Right renal cortex interstitium (tissue), 3 donors: Measurements from ENCODE around the gene DUOX2. TPM values are rescaled to one million over a fixed set of nuclear protein-coding genes. Genes with fewer than 3 reads are reported as not detected.

Experiments
- DNase-seq, 3 donors: peaks; one replicate each; pipeline ENCODE4 v3.0.0-alpha.2; 2013; ENCODE audit warnings: low read depth in 3 of 3, low spot score in 2 of 3
- polyA plus RNA-seq, 3 donors: library from polyadenylated mRNA; unstranded; fragments of 120-200 nt; gene quantifications; one replicate each; pipeline ENCODE4 v1.2.1, GENCODE V29; 2013; ENCODE audit not compliant: insufficient read length in 3 of 3

DUOX2 gene
- polyA plus RNA-seq = under 1 TPM in 2 of 3 donors, not detected in 1; 0.10 to 0.14 TPM

DNA sequence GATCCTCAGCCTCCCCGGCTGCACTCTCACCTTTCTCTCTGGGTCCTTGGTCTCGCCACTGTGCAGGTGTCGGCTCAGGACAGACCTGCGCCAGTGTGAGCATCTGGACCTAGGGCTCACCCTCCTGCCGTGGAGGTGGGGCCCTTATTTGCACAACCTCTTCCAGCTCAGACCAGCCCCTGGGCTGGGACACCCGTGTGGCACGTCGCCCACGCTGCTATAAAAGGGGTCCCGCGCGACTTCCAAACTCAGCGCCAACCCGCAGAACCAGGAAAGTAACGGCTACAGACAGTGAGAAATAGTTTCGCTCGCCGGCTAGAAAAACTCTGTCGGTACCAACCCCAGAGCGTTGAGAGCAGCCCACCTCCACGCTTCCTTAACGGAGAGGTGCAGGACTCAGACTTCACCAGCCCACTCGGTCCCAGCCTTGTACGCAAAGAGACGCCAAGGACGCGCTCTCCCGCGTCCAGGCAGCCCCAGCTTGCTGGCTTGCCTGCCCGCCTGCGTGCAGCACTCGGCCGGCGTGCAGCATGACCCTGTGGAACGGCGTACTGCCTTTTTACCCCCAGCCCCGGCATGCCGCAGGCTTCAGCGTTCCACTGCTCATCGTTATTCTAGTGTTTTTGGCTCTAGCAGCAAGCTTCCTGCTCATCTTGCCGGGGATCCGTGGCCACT, at the start of gene DUOX2, which contains the start of gene DUOXA2:
Gene DUOX2, minus strand, starts transcription at position 97 of the 675 bp plus-strand sequence. CDS start 761 bp downstream, outside the sequence.
Gene DUOXA2, plus strand, starts transcription at position 251 of the 675 bp plus-strand sequence. Its CDS starts 280 bp downstream, at position 531.
- DNase-seq = no peak

DNA sequence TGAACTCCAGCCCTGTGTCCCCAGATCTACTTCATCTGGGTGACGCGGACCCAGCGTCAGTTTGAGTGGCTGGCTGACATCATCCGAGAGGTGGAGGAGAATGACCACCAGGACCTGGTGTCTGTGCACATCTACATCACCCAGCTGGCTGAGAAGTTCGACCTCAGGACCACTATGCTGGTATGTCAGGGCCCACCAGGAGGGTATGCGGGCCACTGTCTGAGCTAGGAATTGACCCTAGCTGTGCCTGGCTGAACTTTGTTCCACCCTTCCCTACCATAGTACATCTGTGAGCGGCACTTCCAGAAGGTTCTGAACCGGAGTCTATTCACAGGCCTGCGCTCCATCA, 49.5 kb upstream of the DUOX2 start:
- no peak for DNase-seq

DNA sequence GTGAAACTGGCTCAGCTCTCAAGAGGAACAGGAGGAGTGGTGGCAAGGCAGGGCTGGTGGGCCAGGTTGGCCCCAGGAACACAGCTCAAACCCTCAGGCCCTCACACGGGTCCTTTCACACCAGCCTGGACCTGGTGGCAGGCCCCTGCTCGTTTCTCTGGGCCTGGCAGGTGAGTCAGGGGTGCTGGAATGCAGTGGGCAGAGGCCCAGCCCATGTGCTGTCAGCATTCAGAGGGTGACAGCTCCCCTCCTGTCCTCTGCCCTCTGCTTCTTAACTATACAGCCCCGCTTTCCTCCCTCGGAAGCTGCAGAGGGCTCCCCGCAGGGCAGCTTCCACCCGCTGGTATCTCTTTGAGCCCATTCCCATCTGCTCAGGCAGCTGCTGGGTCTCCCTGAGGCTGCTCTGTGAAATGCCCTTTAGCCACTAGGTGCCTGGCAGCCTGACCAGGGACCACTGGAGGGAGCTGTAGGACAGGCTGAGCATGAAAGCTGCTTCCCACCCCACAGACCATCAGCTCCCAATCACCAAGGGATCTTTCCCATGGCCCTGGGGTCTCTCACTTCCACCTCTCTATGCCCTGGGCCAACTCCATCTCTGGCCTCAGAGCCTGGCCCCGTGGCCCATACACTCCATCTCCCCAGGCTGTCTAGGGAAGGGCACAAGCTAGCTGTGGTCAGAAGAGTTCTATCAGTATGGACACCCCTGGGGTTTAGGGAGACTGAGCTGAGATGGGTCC, 49.0 kb upstream of the DUOX2 start:
- DNase-seq = peak; percentile 57 to 64 (median 58)

DNA sequence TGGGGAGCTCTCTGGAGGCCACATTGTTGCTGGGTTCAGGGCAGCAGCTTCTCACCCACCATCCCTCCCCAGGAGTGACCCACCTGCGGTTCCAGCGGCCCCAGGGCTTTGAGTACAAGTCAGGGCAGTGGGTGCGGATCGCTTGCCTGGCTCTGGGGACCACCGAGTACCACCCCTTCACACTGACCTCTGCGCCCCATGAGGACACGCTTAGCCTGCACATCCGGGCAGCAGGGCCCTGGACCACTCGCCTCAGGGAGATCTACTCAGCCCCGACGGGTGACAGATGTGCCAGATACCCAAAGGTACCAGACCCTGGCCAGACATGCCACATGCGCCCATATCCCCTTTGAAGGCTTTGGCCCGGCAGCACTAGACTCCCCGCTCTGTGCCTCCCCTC, 47.7 kb upstream of the DUOX2 start:
- no peak for DNase-seq

DNA sequence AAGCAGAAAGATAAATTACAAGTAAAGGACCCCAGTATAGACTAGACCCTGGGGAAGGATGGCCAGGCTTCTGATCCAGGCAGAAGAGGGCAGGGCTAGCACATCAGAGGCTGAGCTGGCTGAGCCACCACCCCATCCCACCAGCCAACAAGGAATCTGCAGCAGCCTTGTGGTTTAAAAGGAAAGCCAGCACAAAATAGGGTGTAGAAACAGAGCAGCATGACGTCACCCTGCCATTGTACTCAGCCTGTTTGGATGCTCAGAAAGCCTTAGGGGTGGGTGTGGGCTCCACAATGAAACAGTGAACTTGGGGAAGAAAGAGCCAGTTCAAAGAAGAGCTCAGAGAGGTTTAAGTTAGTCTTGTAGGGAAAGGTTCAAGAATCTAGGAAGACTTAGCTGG, 44.0 kb upstream of the DUOX2 start:
- no peak for DNase-seq

DNA sequence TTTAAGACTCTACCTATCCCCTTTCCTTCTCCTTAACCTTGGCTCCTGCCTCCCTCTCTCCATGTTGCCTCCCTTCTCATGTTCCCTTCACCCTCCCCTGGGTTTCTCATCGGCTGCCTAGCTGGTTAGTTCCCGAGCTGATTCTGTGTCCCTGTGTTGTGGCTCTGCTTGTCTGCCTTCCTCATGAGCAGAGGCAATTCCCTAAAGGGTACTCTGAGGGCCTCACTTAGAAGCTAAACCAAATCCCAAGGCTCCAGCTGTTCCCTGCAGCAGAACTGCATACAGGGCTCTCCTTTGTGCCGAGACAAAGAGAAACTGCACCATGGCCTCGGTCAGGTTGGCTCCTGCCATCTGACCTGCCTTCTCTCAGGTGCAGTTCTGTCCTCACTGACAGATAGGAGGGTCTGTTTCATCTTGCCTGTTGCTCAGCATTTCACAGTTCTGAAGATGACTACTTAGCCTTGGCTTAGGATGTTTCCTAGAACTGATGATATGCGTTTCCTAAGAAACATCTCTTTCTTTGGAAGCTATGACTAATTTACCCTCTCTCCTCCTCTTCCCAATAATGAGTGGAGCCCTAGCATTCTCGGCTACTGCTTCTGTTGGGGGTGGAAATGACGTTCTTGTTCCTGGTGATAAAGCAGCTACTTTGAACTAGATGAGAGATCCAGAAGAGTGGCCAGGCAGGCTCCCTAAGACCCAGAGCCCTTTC, 42.9 kb upstream of the DUOX2 start:
- no peak for DNase-seq

DNA sequence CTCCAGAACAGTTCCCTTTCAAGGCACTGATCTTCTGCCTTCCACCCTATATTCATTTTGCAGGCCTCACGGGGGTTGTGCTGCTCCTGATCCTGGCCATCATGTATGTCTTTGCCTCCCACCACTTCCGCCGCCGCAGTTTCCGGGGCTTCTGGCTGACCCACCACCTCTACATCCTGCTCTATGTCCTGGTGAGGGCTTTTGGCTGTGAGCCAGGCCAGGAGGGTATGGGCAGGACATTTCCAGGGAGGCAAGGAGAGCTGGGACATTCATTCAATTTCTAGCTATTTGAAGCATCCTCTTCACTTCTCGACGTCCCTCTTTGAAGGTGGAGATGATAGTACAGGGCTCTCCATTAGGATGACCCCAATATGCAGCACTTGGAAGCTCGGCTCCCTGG, 41.8 kb upstream of the DUOX2 start:
- DNase-seq = no peak

DNA sequence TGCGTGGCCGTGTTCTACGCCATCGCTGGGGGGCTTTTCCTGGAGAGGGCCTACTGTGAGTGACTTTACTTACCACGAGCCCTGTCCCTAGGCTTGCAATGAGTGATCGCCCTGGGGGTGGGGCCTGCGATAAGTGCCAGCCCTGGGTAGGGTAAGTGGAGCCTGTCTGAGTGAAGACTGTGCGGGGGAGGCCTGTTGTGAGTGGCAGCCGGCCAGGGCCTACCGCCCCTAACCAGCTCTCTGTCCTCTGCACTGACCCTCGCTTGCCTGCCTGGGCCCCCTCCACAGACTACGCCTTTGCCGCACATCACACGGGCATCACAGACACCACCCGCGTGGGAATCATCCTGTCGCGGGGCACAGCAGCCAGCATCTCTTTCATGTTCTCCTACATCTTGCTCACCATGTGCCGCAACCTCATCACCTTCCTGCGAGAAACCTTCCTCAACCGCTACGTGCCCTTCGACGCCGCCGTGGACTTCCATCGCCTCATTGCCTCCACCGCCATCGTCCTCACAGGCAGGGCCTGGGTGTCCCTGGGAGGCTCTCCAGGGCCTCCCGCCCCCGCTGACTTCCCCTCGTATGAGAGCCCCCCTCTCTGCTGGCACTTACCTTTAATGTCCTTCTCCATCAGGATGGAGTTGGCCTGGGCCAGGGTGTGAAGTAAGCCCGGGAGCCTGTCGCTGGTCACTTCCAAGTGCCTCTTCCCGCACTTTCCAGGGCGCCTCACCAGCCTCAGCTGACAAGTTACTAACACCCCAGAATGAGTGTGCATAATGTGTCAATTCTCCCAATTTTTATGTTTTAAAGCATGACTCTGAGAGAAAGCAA, 38.2 kb upstream of the DUOX2 start:
- DNase-seq = no peak

DNA sequence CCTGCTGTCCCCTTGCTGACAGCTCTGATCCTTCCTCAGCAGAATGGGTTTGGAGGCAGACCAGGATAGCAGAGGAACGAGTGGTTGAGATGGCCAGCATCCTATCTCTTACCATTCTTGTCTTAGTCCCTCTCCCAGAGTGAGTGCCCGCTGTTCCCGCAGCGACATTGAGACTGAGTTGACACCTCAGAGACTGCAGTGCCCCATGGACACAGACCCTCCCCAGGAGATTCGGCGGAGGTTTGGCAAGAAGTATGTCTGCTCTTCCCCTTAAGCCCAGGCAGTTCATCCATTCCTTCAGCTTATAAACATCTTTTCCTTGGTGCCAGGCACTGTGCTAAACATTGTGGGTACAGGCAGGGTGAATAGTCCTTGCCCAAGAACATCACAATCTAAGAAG, 37.0 kb upstream of the DUOX2 start:
- no peak for DNase-seq

DNA sequence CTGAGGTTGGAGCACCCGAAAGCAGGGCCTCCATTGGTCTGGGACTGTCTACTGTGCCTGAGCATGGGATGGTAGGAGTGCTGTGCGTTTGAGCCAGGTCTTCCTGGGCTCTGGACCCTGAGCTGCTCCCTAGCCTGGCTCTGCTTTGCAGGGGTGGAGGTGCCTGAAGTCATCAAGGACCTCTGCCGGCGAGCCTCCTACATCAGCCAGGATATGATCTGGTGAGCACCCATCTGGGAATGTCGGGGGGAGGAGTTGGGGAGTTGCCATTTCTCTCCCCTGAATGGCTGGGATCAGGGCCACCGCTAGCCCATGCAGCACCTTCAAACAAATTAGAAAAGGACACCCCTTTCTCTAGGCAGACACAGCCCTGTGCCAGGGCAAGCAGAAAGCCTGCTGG, 36.5 kb upstream of the DUOX2 start:
- DNase-seq = no peak

DNA sequence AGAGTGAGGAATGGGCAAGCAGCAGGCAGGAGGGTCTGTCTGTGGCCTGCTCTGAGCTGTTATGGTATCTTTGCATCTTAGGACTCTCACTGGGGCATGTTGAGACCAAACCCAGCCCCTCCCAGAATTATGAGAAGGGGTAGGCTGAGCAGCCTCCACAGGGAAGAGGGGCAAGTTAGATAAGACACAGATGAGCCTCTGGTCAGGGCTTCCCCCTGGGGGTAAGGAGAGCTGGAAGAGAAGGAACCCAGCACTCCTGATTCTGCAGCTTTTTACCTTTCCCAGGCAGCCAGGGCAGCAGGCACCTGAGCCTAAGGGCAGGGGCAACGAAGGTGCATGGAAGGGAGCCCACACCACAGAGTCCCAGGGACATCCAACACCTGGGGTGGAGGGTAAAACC, 35.1 kb upstream of the DUOX2 start:
- DNase-seq = no peak

DNA sequence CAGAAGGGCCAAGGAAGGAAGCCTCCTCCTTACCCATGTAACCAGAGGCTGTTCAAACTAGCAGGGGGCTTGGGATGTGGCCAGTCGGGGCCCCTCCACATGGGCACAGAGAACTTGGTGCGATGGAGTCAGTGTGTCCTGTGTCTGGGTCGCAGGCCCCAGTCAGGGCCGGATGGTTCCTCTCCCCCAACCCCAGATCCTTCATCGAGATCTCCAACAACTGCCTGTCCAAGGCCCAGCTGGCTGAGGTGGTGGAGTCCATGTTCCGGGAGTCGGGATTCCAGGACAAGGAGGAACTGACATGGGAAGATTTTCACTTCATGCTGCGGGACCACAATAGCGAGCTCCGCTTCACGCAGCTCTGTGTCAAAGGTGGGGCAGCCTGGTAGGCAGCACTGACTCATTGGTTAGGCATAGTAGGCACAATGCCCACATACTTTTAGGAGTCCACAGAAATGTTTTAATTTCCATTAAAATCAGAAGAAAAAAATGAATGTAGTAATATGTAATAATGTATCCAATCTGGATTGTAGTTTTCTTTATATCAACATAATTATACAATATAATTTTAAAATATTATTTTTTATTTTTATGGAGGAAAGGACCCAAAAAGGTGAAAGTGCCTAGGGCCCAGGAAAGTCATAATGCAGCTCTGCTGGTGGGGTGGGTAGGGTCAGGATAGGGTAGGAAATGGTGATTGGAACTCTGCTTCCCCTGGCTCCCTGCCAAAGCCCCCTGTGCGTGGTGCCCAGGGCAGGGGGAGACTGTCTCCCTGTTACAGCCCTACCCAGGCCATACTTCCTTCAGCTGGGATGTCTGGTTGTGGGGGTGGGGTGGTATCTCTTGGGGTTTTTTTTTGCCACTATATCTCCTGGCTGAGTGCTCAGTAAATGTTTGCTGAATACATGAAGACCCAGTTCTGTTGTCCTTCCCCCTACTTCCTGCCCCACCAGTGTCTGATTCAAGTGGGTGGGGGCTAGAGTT, 34.4 kb upstream of the DUOX2 start:
- DNase-seq = no peak

DNA sequence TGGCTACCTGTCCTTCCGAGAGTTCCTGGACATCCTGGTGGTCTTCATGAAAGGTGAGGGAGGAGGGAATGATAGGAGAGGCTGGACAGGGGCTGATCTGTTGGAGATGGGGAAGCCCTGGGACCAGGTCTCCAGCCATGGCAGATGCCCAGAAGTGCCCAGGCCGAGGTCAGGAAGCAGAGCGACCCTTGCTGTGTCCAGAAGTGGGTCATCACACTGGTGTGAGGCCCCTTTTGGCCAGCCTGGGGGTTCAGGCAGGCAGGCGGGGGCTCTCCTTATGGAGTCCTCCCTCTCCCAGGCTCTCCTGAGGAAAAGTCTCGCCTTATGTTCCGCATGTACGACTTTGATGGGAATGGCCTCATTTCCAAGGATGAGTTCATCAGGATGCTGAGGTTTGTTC, 33.6 kb upstream of the DUOX2 start:
- no peak for DNase-seq

DNA sequence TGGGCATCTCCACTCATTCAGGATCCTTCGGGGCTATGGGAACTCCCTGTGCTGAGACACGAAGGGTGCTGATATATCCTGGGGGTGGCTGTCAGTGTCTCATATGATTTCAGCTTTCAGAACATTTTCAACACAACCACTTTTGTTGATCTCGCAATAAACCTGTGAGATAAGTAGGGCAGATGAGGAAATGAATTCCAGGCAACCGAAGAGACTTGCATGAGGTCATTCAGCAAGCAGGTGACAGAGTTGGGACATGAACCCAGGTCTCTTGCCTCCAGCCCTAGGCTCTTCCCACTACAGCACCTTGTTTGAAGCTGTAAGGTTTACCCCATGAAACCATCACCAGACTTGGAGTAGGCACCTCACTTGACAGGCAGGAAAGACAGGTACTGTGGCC, 32.4 kb upstream of the DUOX2 start:
- no peak for DNase-seq

DNA sequence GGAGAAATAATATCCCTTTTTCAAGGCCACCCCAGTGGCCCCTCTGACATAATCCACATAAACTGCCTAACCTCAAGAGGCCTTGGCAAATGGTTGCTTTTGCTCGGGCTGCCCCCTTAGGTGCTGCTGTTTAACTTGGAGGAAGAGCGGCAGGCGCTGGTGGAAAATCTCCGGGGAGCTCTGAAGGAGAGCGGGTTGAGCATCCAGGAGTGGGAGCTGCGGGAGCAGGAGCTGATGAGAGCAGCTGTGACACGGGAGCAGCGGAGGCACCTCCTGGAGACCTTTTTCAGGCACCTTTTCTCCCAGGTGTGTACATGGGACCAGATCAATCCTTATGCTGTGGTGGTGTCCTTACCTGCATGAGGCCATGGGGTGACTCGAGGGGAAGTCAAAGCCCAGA, 30.8 kb upstream of the DUOX2 start:
- DNase-seq = no peak

DNA sequence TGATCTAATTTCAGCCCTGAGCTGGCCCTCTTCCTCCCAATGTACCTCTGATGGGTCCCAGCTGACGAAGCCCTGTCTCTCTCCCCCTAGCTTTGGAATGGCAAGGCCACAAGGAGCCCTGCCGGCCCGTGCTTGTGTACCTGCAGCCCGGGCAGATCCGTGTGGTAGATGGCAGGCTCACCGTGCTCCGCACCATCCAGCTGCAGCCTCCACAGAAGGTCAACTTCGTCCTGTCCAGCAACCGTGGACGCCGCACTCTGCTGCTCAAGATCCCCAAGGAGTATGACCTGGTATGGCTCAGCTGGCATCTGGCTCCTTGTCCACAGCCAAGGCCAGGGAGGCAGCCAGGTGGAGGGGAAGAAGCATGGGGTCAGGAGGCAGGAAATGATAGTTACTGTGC, 30.0 kb upstream of the DUOX2 start:
- no peak for DNase-seq

DNA sequence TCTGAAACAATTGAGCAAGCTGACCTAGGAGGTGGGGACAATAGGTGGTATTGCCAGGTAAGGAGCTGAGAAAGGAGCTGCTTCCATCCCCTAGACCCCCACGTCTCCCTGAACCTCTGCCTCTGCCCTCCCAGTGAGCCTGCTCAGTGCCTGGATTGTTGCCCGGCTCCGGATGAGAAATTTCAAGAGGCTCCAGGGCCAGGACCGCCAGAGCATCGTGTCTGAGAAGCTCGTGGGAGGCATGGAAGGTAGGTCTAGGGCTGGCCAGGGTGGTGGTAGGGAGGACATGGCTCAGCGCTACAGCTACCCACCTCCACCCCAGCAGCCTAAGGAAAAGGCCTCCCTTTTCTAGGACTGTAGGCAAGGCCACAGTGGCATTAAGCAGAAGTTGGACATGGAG, 29.1 kb upstream of the DUOX2 start:
- DNase-seq = no peak

DNA sequence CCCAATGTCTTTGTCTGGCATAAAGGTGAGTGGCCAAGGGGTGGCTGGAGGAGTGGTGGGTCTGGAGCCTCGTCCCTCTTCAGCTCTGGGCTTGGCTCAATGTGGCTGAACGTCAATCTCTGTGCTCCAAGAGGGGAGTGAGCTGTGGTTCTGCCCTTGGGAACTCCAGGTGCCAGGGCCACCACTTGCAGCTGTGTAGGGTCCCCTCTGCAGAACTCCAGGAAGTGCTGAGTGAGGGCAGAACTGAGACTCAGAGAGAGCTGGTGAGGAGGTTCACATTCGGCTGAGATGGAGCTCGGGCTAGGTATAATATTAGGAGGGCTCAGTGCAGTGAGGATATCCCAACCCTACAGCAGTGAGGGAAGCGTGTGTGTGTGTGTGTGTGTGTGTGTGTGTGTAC, 27.4 kb upstream of the DUOX2 start:
- no peak for DNase-seq

DNA sequence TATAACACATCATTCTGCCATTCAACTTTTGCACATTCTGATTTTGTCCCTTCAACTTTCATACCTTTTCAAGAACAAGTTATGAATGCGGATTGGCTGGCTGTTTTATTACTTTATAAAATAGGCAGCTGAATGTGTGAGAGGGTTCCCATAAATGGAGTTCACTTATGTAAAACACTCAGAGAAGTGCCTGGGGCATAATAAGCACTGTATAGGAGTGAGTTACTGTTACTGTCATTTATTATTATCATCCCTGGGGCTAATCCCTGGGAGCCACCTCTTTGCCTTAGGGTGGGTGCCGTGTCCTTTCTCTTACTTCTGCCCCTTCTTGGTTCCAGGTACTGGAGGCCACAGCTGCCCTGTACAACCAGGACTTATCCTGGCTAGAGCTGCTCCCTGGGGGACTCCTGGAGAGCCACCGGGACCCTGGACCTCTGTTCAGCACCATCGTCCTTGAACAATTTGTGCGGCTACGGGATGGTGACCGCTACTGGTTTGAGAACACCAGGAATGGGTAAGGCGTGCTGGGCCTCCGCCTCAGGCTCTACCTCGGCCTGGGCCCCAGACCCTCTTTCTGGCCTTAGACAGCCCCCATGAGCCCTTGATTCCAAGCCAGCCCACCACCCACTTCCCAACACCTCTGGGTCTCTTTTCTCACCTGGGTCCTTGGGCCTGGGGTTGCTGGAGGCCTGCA, 26.7 kb upstream of the DUOX2 start:
- DNase-seq = no peak
